ENCODE data around the gene SLC7A8. TPM values are rescaled to one million over a fixed set of nuclear protein-coding genes. Genes with fewer than 3 reads are reported as not detected.

The SLC7A8 gene
- total and polyA plus RNA-seq, 2 experiments from 2014 or later: 117 to 124 TPM

DNA sequence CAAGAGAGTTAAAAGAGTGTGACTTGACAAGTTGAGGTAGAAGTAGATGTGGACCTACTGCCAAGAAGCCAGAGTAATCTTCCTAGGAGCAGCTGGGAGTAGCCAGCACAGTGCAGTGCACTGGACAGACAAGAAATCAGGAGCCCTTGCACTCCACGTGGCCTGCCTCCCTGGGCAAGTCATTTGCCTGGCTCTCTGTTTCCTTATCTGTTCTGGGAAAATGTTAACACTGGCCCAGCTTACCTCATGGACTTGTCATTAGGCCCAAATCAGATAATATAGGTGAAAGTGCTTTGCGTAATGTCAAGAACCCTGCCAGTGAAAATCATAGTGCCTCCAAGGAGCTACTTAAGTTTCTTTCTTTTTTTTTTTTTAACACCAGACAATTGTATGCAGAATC, 19.2 kb downstream of the SLC7A8 start (continued):
- TF ChIP-seq, protein P1, sequence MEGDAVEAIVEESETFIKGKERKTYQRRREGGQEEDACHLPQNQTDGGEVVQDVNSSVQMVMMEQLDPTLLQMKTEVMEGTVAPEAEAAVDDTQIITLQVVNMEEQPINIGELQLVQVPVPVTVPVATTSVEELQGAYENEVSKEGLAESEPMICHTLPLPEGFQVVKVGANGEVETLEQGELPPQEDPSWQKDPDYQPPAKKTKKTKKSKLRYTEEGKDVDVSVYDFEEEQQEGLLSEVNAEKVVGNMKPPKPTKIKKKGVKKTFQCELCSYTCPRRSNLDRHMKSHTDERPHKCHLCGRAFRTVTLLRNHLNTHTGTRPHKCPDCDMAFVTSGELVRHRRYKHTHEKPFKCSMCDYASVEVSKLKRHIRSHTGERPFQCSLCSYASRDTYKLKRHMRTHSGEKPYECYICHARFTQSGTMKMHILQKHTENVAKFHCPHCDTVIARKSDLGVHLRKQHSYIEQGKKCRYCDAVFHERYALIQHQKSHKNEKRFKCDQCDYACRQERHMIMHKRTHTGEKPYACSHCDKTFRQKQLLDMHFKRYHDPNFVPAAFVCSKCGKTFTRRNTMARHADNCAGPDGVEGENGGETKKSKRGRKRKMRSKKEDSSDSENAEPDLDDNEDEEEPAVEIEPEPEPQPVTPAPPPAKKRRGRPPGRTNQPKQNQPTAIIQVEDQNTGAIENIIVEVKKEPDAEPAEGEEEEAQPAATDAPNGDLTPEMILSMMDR (conservative IDR thresholded peaks at IDR 0.05; ENCODE audit: low read depth in 2 of 2): no peak
- TF ChIP-seq NANOG (IDR thresholded peaks at IDR 0.05; ENCODE audit: borderline replicate concordance) (no peak), ZNF114 (CRISPR knock-in tag; IDR thresholded peaks at IDR 0.05) (no peak)

DNA sequence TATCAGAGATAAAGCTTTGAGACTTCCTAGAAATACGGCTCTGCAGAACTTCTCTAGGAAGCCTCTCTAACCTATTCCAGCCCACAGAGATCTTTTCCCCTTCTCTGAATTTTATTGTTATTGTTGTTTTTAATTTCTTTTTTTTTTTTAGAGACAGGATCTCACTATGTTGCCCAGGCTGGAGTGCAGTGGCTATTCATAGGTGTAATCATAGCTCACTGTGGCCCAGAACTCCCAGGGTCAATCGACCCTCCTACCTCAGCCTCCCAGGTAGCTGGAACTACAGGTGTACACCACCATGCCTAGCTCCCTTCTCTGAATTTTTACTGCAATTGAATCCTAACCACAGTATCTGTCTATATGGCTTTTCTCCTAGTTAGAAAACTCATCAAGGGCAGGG, 19.6 kb downstream of the SLC7A8 start:
- peaks cover 44% of the 10 kb centered on the region for H3K4me1 ChIP-seq (ENCODE audit: insufficient read depth)
- no peak overlapping the region for H3K4me2 ChIP-seq
- H3F3A ChIP-seq (replicated peaks; ENCODE audit: low read depth): peaks cover 13% of the 10 kb centered on the region; the same call in 1 of the 2 replicates
- no peaks in the 10 kb centered on the region for H3K9me2 ChIP-seq (ENCODE audit: insufficient read depth)
- Mint-ChIP-seq H3K4me1 (peaks cover 43% of the 10 kb centered on the region), H3K4me3 (no peak overlapping the region), H3K9me3 (no peaks in the 10 kb centered on the region), H3K27me3 (ENCODE audit: insufficient read depth, low read depth, poor library complexity) (peaks cover 13% of the 10 kb centered on the region), H3K27ac (no peak overlapping the region), H3K36me3 (ENCODE audit: low read depth) (peaks cover 72% of the 10 kb centered on the region)
- DNase-seq (ENCODE audit: low spot score) (no peak), ATAC-seq (no peak)
- peaks cover 13% of the 10 kb centered on the region for H4K20me1 ChIP-seq (replicated peaks; ENCODE audit: insufficient read depth)
- H2AFZ ChIP-seq: no peak overlapping the region
- peaks cover 6% of the 10 kb centered on the region; the same call in 1 of the 2 replicates for H3K79me2 ChIP-seq (replicated peaks; ENCODE audit: insufficient read depth)
- H3K27me3 ChIP-seq (ENCODE audit: insufficient read depth): no peaks in the 10 kb centered on the region
- no peak overlapping the region for H3K4me3 ChIP-seq
- H3K27ac ChIP-seq (ENCODE audit: low read depth): no peak overlapping the region
- H3K36me3 ChIP-seq (ENCODE audit: insufficient read depth): peaks cover 13% of the 10 kb centered on the region
- TF ChIP-seq ZNF331 (CRISPR knock-in tag; IDR thresholded peaks at IDR 0.05; ENCODE audit: low read depth) (no peak), STAT1 (IDR thresholded peaks at IDR 0.05; ENCODE audit: unreplicated experiment) (no peak), JUNB (IDR thresholded peaks at IDR 0.05; ENCODE audit: unreplicated experiment) (no peak), CREB1 (CRISPR knock-in tag; IDR thresholded peaks at IDR 0.05; ENCODE audit: low read depth) (no peak), POLR2AphosphoS5 (IDR thresholded peaks at IDR 0.05; ENCODE audit: low read depth) (no peak), NANOG (IDR thresholded peaks at IDR 0.05; ENCODE audit: borderline replicate concordance) (no peak), ZNF114 (CRISPR knock-in tag; IDR thresholded peaks at IDR 0.05) (no peak), EZH2 (IDR thresholded peaks at IDR 0.05; ENCODE audit: low read depth, unreplicated experiment) (no peak), EZH2phosphoT487 (IDR thresholded peaks at IDR 0.05; ENCODE audit: unreplicated experiment) (no peak)
- TF ChIP-seq, protein P2, sequence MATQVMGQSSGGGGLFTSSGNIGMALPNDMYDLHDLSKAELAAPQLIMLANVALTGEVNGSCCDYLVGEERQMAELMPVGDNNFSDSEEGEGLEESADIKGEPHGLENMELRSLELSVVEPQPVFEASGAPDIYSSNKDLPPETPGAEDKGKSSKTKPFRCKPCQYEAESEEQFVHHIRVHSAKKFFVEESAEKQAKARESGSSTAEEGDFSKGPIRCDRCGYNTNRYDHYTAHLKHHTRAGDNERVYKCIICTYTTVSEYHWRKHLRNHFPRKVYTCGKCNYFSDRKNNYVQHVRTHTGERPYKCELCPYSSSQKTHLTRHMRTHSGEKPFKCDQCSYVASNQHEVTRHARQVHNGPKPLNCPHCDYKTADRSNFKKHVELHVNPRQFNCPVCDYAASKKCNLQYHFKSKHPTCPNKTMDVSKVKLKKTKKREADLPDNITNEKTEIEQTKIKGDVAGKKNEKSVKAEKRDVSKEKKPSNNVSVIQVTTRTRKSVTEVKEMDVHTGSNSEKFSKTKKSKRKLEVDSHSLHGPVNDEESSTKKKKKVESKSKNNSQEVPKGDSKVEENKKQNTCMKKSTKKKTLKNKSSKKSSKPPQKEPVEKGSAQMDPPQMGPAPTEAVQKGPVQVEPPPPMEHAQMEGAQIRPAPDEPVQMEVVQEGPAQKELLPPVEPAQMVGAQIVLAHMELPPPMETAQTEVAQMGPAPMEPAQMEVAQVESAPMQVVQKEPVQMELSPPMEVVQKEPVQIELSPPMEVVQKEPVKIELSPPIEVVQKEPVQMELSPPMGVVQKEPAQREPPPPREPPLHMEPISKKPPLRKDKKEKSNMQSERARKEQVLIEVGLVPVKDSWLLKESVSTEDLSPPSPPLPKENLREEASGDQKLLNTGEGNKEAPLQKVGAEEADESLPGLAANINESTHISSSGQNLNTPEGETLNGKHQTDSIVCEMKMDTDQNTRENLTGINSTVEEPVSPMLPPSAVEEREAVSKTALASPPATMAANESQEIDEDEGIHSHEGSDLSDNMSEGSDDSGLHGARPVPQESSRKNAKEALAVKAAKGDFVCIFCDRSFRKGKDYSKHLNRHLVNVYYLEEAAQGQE (IDR thresholded peaks at IDR 0.05; ENCODE audit: unreplicated experiment): no peak
- TF ChIP-seq, protein P3, sequence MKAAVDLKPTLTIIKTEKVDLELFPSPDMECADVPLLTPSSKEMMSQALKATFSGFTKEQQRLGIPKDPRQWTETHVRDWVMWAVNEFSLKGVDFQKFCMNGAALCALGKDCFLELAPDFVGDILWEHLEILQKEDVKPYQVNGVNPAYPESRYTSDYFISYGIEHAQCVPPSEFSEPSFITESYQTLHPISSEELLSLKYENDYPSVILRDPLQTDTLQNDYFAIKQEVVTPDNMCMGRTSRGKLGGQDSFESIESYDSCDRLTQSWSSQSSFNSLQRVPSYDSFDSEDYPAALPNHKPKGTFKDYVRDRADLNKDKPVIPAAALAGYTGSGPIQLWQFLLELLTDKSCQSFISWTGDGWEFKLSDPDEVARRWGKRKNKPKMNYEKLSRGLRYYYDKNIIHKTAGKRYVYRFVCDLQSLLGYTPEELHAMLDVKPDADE (IDR thresholded peaks at IDR 0.05): no peak
- TF ChIP-seq, protein P4, sequence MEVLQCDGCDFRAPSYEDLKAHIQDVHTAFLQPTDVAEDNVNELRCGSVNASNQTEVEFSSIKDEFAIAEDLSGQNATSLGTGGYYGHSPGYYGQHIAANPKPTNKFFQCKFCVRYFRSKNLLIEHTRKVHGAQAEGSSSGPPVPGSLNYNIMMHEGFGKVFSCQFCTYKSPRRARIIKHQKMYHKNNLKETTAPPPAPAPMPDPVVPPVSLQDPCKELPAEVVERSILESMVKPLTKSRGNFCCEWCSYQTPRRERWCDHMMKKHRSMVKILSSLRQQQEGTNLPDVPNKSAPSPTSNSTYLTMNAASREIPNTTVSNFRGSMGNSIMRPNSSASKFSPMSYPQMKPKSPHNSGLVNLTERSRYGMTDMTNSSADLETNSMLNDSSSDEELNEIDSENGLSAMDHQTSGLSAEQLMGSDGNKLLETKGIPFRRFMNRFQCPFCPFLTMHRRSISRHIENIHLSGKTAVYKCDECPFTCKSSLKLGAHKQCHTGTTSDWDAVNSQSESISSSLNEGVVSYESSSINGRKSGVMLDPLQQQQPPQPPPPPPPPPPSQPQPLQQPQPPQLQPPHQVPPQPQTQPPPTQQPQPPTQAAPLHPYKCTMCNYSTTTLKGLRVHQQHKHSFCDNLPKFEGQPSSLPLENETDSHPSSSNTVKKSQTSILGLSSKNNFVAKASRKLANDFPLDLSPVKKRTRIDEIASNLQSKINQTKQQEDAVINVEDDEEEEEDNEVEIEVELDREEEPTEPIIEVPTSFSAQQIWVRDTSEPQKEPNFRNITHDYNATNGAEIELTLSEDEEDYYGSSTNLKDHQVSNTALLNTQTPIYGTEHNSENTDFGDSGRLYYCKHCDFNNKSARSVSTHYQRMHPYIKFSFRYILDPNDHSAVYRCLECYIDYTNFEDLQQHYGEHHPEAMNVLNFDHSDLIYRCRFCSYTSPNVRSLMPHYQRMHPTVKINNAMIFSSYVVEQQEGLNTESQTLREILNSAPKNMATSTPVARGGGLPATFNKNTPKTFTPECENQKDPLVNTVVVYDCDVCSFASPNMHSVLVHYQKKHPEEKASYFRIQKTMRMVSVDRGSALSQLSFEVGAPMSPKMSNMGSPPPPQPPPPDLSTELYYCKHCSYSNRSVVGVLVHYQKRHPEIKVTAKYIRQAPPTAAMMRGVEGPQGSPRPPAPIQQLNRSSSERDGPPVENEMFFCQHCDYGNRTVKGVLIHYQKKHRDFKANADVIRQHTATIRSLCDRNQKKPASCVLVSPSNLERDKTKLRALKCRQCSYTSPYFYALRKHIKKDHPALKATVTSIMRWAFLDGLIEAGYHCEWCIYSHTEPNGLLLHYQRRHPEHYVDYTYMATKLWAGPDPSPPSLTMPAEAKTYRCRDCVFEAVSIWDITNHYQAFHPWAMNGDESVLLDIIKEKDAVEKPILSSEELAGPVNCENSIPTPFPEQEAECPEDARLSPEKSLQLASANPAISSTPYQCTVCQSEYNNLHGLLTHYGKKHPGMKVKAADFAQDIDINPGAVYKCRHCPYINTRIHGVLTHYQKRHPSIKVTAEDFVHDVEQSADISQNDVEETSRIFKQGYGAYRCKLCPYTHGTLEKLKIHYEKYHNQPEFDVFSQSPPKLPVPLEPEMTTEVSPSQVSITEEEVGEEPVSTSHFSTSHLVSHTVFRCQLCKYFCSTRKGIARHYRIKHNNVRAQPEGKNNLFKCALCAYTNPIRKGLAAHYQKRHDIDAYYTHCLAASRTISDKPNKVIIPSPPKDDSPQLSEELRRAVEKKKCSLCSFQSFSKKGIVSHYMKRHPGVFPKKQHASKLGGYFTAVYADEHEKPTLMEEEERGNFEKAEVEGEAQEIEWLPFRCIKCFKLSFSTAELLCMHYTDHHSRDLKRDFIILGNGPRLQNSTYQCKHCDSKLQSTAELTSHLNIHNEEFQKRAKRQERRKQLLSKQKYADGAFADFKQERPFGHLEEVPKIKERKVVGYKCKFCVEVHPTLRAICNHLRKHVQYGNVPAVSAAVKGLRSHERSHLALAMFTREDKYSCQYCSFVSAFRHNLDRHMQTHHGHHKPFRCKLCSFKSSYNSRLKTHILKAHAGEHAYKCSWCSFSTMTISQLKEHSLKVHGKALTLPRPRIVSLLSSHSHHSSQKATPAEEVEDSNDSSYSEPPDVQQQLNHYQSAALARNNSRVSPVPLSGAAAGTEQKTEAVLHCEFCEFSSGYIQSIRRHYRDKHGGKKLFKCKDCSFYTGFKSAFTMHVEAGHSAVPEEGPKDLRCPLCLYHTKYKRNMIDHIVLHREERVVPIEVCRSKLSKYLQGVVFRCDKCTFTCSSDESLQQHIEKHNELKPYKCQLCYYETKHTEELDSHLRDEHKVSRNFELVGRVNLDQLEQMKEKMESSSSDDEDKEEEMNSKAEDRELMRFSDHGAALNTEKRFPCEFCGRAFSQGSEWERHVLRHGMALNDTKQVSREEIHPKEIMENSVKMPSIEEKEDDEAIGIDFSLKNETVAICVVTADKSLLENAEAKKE (CRISPR knock-in tag; IDR thresholded peaks at IDR 0.05): no peak
